HepG2 (cell line): ENCODE measurements around the gene ABCB9. TPM values are rescaled to one million over a fixed set of nuclear protein-coding genes. Genes with fewer than 3 reads are reported as not detected.

ENCODE experiments used
- ATAC-seq: fragments of 200-7000 bp; cut with Tn5 transposase; 3 replicates; pipeline ENCODE4 v1.9.1; 2020; ENCODE audit warnings: mild to moderate bottlenecking, moderate library complexity
- BruUV-seq: library from RNA; stranded (reverse); fragments of 400-500 nt; replicated peaks from 2 replicates; lab custom pipeline; 2021; lab: Mats Ljungman, UMichigan
- CTCF ChIA-PET: fragments of 300-600 bp; formaldehyde crosslinking; extraction: SDS; loops from one replicate; lab custom pipeline; 2021; ENCODE audit warnings: low total read pairs, inconsistent platforms, low intra/inter-chr PET ratio; lab: Yijun Ruan, JAX
- POLR2A ChIA-PET: fragments of 350-600 bp; sonication (Branson Sonifier 250); formaldehyde crosslinking; loops from one replicate; lab custom pipeline; 2020; ENCODE audit warnings: antibody characterized with exemption, inconsistent platforms; lab: Yijun Ruan, JAX
- DNase-seq: peaks from one replicate; pipeline ENCODE4 v3.0.0-alpha.2; 2015; ENCODE audit warnings: low spot score
- FAIRE-seq: peaks from 3 replicates; lab custom pipeline; 2011; peaks lifted over from hg19 to GRCh38; lab: Jason Lieb, UNC
- H2AFZ ChIP-seq: one replicate; pipeline ENCODE4 v1.6.1; 2011; ENCODE audit warnings: low read length, inconsistent platforms
- H3K27ac ChIP-seq: fragments of 300-600 bp; 3 replicates; pipeline ENCODE4 v1.8.0; 2011; ENCODE audit warnings: mixed run types, mild to moderate bottlenecking, mixed read lengths, low read length, inconsistent platforms; ENCODE audit not compliant: insufficient read depth; ENCODE audit errors: extremely low read length
- H3K27me3 ChIP-seq, 2 experiments: fragments of 200-600 bp in 1 of 2; 2 replicates in 1 of 2; 3 replicates in 1 of 2; pipeline versions ENCODE4 v1.6.0 to v1.8.0; 2011; ENCODE audit warnings: low read length in 2 of 2, mild to moderate bottlenecking in 2 of 2, moderate library complexity in 2 of 2, inconsistent platforms in 1 of 2; ENCODE audit not compliant: insufficient read depth in 2 of 2, control insufficient read depth in 1 of 2
- H3K36me3 ChIP-seq, 2 experiments: fragments of 200-600 bp in 1 of 2; replicated peaks in 1 of 2; 2 replicates in 1 of 2; 3 replicates in 1 of 2; pipeline versions ENCODE4 v1.5.1 to v1.8.0; 2011; ENCODE audit warnings: low read length in 2 of 2, inconsistent platforms in 1 of 2; ENCODE audit not compliant: insufficient read depth in 2 of 2, control insufficient read depth in 1 of 2
- H3K4me1 ChIP-seq: 2 replicates; pipeline ENCODE4 v1.5.1; 2012; ENCODE audit warnings: low read length, inconsistent platforms; ENCODE audit not compliant: insufficient read depth
- H3K4me2 ChIP-seq: 2 replicates; pipeline ENCODE4 v1.6.0; 2011; ENCODE audit warnings: low read depth, low read length, inconsistent platforms
- H3K4me3 ChIP-seq, 3 experiments: fragments of 200-600 bp in 1 of 3; sonication (generic), shearing (Covaris generic) in 1 of 3; replicated peaks in 1 of 3; 2 replicates each; pipeline ENCODE4 v1.5.1; 2011 to 2016; ENCODE audit warnings: low read length in 3 of 3, inconsistent platforms in 2 of 3, low read depth in 2 of 3, mild to moderate bottlenecking in 2 of 3, control low read depth in 1 of 3, mixed read lengths in 1 of 3; ENCODE audit not compliant: insufficient read depth in 1 of 3
- H3K79me2 ChIP-seq: one replicate; pipeline ENCODE4 v1.6.1; 2011; ENCODE audit warnings: low read length, inconsistent platforms; ENCODE audit not compliant: insufficient read depth
- H3K9ac ChIP-seq: 2 replicates; pipeline ENCODE4 v1.6.0; 2011; ENCODE audit warnings: mild to moderate bottlenecking, low read depth, low read length, inconsistent platforms; ENCODE audit not compliant: insufficient read depth
- H3K9me3 ChIP-seq: 2 replicates; pipeline ENCODE4 v1.5.1; 2012; ENCODE audit warnings: mild to moderate bottlenecking, low read length
- H4K20me1 ChIP-seq: 2 replicates; pipeline ENCODE4 v1.6.0; 2011; ENCODE audit warnings: inconsistent platforms, mild to moderate bottlenecking, low read length, moderate library complexity; ENCODE audit not compliant: insufficient read depth
- BRD4 ChIP-seq: sonication (generic); formaldehyde crosslinking; IDR thresholded peaks from 2 replicates; pipeline ENCODE4 v1.4.0; 2020; ENCODE audit warnings: missing genetic modification reagents
- ETV5 ChIP-seq: IDR thresholded peaks from 2 replicates; pipeline ENCODE4 v1.6.1; 2018; ENCODE audit warnings: missing biosample characterization, missing genetic modification reagents, inconsistent platforms, borderline replicate concordance
- FOXA3 ChIP-seq: IDR thresholded peaks from 2 replicates; pipeline ENCODE4 v1.6.1; 2016; ENCODE audit warnings: missing genetic modification reagents, missing compliant biosample characterization
- HNRNPL ChIP-seq: fragments of 200-400 bp; formaldehyde crosslinking; IDR thresholded peaks from 2 replicates; pipeline ENCODE4 v1.6.1; 2017; ENCODE audit warnings: mild to moderate bottlenecking, low read depth, low read length
- MBD4 ChIP-seq: IDR thresholded peaks from 2 replicates; pipeline ENCODE4 v1.6.1; 2012; ENCODE audit warnings: low read length, inconsistent platforms, borderline replicate concordance
- NCOA1 ChIP-seq: sonication (generic); formaldehyde crosslinking; IDR thresholded peaks from 2 replicates; pipeline ENCODE4 v1.9.0; 2021; ENCODE audit warnings: missing genetic modification reagents
- PHF5A ChIP-seq: IDR thresholded peaks from one replicate; pipeline ENCODE4 v1.6.1; 2018; ENCODE audit warnings: low read depth, missing genetic modification reagents; ENCODE audit not compliant: unreplicated experiment
- PLRG1 ChIP-seq: fragments of 450-650 bp; conservative IDR thresholded peaks from 2 replicates; pipeline ENCODE4 v1.6.1; 2016
- RORA ChIP-seq: sonication (generic); formaldehyde crosslinking; IDR thresholded peaks from 2 replicates; pipeline ENCODE4 v1.5.0; 2020; ENCODE audit warnings: mild to moderate bottlenecking, missing genetic modification reagents, moderate library complexity
- SAFB2 ChIP-seq: sonication (generic); formaldehyde crosslinking; IDR thresholded peaks from 2 replicates; pipeline ENCODE4 v1.5.1; 2020; ENCODE audit warnings: missing genetic modification reagents, low read depth, mild to moderate bottlenecking, borderline replicate concordance
- SP4 ChIP-seq: sonication (generic); formaldehyde crosslinking; IDR thresholded peaks from 2 replicates; pipeline ENCODE4 v1.8.1; 2023; ENCODE audit warnings: mild to moderate bottlenecking, missing genetic modification reagents
- ZNF101 ChIP-seq: sonication (generic); formaldehyde crosslinking; IDR thresholded peaks from 2 replicates; pipeline ENCODE4 v1.4.0; 2020; ENCODE audit warnings: mild to moderate bottlenecking, low read depth, missing genetic modification reagents, borderline replicate concordance
- ZNF44 ChIP-seq: sonication (generic); formaldehyde crosslinking; IDR thresholded peaks from 2 replicates; pipeline ENCODE4 v1.5.1; 2020; ENCODE audit warnings: mild to moderate bottlenecking, missing genetic modification reagents
- WGBS: methylation state at CpG from one replicate; pipeline ENCODE4 v1.1.6; 2017; ENCODE audit warnings: low lambda C conversion rate; 5-methylcytosine and 5-hydroxymethylcytosine counted together
- in situ Hi-C: cut with HindIII; loops from 2 replicates; pipeline ENCODE4 v1.10.0; 2017; ENCODE audit warnings: low pct_unique_long_range_greater_than_20kb; ENCODE audit not compliant: extremely low pct_ligation_motif_present
- intact Hi-C: fragments of 100-400 bp; cut with micrococcal nuclease; formaldehyde crosslinking; loops from one replicate; pipeline ENCODE4 v1.10.0; 2022; ENCODE audit not compliant: unreplicated experiment
- polyA plus RNA-seq, 8 experiments: library from polyadenylated mRNA; depleted of rRNA in 3 of 8; stranded (reverse) in 7 of 8; unstranded in 1 of 8; fragments of >200 nt; fragmentation: Illumina TruSeq in 4 of 8; extraction: Trizol in 4 of 8; gene quantifications; 2 replicates each; pipeline versions ENCODE4 v1.2.1 to v1.2.3, GENCODE V29; 2011 to 2016; ENCODE audit warnings: low read depth in 4 of 8, missing spikeins in 1 of 8, mixed read lengths in 1 of 8; ENCODE audit not compliant: insufficient read depth in 1 of 8
- total RNA-seq, 5 experiments: library from RNA; depleted of rRNA; stranded (reverse); fragments of >200 nt; fragmentation: Illumina TruSeq; extraction: Trizol; gene quantifications; 2 replicates each; pipeline ENCODE4 v1.2.3, GENCODE V29; 2016; ENCODE audit warnings: low read depth in 1 of 5
- TF ChIP-seq, protein P1 (sequence below): sonication (generic); formaldehyde crosslinking; IDR thresholded peaks from 2 replicates; pipeline ENCODE4 v1.5.0; 2020; ENCODE audit warnings: missing genetic modification reagents, mild to moderate bottlenecking, borderline replicate concordance
- TF ChIP-seq, protein P2 (sequence below): sonication (generic); formaldehyde crosslinking; IDR thresholded peaks from 2 replicates; pipeline ENCODE4 v1.5.1; 2020; ENCODE audit warnings: mild to moderate bottlenecking, missing genetic modification reagents
- TF ChIP-seq, protein P3 (sequence below): IDR thresholded peaks from 2 replicates; pipeline ENCODE4 v1.6.1; 2016; ENCODE audit warnings: mild to moderate bottlenecking

Gene ABCB9
- total and polyA plus RNA-seq, 2 of the 13 experiments (the other 11 are each of a cell fraction or from before 2014, with no cell fraction given): 5.1 to 6.0 TPM

DNA sequence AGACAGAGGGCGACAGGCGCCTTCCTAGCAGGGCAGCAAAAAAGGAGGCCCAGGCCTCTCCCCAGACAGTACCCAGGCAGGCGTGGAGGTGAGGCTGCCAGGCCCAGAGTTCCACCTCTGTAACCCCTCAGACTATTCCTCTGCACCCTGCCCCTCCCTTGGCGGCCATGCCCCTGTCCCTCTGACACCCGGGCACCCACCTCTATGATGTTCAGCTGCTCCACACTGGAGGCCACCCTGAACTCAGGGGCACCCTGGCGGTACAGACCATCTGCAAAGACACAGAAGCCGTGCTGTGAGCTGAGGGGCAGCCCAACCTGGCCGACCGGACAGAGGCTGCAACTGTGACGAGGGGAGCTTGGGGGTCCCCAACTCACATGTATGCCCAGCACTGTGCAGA is 34.3 kb upstream of the ABCB9 start:
- H3K4me1 ChIP-seq: peaks cover 12% of the 10 kb centered on the region
- ChIA-PET CTCF (no interaction called here), POLR2A (no interaction called here)
- H4K20me1 ChIP-seq: no peaks in the 10 kb centered on the region
- DNase-seq (no peak), FAIRE-seq (no peak), ATAC-seq (no peak)
- H2AFZ ChIP-seq: no peak overlapping the region
- no peaks in the 10 kb centered on the region for H3K9me3 ChIP-seq
- no peak overlapping the region for H3K4me3 ChIP-seq
- intact Hi-C loops (no loop called here), in situ Hi-C loops (no loop called here)
- no TSS peak for BruUV-seq
- no peak overlapping the region for H3K27ac ChIP-seq
- no peak overlapping the region for H3K9ac ChIP-seq
- no peak overlapping the region for H3K4me2 ChIP-seq
- 98% methylated on average over 8 of the region's 10 CpGs for WGBS
- H3K79me2 ChIP-seq: no peaks in the 10 kb centered on the region
- H3K27me3 ChIP-seq: no peaks in the 10 kb centered on the region; a peak in 1 of 5 replicates
- peaks cover 7 to 8% of the 10 kb centered on the region in 2 experiments; a peak in 4 of 5 replicates for H3K36me3 ChIP-seq
- TF ChIP-seq, protein P1, sequence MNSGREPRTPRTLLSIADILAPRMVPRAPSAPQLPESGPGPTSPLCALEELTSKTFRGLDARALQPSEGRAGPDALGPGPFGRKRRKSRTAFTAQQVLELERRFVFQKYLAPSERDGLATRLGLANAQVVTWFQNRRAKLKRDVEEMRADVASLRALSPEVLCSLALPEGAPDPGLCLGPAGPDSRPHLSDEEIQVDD: no peak
- TF ChIP-seq BRD4 (CRISPR knock-in tag) (no peak), NCOA1 (CRISPR knock-in tag) (no peak), MBD4 (no peak), ZNF44 (no peak), PHF5A (no peak)
- TF ChIP-seq, all 625 proteins: peak for 0

DNA sequence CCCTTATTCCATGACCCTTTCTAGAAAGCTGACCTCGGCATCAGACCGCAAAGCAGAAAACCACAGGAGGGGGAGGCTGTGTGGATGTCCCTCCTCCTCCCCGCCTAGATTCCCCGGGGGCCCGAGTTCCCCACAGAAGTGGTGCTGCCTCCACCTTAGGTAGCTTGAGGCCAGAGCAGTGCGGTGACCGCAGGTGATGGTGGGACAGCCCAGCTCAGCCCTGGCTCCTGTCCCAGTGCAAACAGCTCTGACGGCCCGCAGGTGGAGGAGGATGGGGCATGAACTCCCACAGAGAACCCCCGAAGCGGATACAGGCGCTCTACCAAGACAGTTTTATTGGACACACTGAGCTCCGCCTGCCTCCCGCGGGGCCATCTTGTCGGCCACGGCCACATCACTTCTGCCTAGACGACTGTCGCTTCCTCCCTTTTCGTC is 33.7 kb upstream of the ABCB9 start:
- no TSS peak for BruUV-seq
- TF ChIP-seq FOXA3 (CRISPR knock-in tag): no peak
- TF ChIP-seq, protein P2, sequence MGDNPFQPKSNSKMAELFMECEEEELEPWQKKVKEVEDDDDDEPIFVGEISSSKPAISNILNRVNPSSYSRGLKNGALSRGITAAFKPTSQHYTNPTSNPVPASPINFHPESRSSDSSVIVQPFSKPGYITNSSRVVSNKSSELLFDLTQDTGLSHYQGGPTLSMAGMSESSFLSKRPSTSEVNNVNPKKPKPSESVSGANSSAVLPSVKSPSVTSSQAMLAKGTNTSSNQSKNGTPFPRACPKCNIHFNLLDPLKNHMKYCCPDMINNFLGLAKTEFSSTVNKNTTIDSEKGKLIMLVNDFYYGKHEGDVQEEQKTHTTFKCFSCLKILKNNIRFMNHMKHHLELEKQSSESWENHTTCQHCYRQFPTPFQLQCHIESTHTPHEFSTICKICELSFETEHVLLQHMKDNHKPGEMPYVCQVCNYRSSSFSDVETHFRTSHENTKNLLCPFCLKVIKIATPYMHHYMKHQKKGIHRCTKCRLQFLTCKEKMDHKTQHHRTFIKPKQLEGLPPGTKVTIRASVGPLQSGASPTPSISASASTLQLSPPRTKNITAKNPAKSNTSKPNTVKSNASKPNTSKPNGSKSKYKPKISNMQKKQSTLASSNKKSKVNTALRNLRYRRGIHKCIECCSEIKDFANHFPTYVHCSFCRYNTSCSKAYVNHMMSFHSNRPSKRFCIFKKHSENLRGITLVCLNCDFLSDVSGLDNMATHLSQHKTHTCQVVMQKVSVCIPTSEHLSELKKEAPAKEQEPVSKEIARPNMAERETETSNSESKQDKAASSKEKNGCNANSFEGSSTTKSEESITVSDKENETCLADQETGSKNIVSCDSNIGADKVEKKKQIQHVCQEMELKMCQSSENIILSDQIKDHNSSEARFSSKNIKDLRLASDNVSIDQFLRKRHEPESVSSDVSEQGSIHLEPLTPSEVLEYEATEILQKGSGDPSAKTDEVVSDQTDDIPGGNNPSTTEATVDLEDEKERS: no peak
- TF ChIP-seq PLRG1: no peak
- no peak for TF ChIP-seq SAFB2 (CRISPR knock-in tag)
- no peak for TF ChIP-seq SP4 (CRISPR knock-in tag)
- TF ChIP-seq, protein P3, sequence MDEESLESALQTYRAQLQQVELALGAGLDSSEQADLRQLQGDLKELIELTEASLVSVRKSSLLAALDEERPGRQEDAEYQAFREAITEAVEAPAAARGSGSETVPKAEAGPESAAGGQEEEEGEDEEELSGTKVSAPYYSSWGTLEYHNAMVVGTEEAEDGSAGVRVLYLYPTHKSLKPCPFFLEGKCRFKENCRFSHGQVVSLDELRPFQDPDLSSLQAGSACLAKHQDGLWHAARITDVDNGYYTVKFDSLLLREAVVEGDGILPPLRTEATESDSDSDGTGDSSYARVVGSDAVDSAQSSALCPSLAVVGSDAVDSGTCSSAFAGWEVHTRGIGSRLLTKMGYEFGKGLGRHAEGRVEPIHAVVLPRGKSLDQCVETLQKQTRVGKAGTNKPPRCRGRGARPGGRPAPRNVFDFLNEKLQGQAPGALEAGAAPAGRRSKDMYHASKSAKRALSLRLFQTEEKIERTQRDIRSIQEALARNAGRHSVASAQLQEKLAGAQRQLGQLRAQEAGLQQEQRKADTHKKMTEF (CRISPR knock-in tag): no peak
- TF ChIP-seq HNRNPL: no peak
- no peak for TF ChIP-seq ZNF101
- TF ChIP-seq RORA: no peak
- no peak for TF ChIP-seq ETV5 (CRISPR knock-in tag)

More for the DNA sequence above, 33.7 kb upstream of the ABCB9 start:
- ChIA-PET CTCF (no interaction called here), POLR2A (no interaction called here)
- H3K4me2 ChIP-seq: no peak overlapping the region
- H3K27ac ChIP-seq: no peak overlapping the region
- WGBS: 96% methylated on average over 15 of the region's 20 CpGs
- DNase-seq (no peak), FAIRE-seq (no peak), ATAC-seq (no peak)
- no peaks in the 10 kb centered on the region for H3K79me2 ChIP-seq
- peaks cover 6 to 7% of the 10 kb centered on the region in 2 experiments; a peak in 3 of 5 replicates for H3K36me3 ChIP-seq
- H3K4me1 ChIP-seq: peaks cover 12% of the 10 kb centered on the region
- H4K20me1 ChIP-seq: no peaks in the 10 kb centered on the region
- H2AFZ ChIP-seq: no peak overlapping the region
- H3K9ac ChIP-seq: no peak overlapping the region
- in situ Hi-C loops: no loop called here
- no peak overlapping the region for H3K4me3 ChIP-seq
- intact Hi-C loops: no loop called here
- H3K27me3 ChIP-seq: no peaks in the 10 kb centered on the region; a peak in 1 of 5 replicates
- H3K9me3 ChIP-seq: no peaks in the 10 kb centered on the region
